Measurements from ENCODE around the gene RGMB.

The RGMB gene

DNA sequence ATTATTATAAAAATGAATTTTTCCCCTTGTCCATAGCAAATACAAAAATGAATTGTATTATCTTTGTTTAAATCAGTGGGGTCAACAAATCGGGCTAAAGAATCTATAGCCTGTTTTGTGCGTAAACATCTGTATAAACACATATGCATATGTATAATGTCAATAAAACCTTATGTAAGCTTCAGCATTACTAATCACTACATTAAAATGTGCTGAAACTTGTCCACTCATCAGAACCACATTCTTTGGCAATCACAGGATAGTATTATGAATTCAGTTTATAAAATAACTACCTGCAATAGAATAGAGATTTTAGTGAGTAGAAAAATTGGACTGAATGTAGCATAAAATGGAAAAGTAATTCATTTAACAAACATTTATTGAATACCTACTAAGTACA, 30.6 kb downstream of the RGMB start:
- TF ChIP-seq, protein P1, sequence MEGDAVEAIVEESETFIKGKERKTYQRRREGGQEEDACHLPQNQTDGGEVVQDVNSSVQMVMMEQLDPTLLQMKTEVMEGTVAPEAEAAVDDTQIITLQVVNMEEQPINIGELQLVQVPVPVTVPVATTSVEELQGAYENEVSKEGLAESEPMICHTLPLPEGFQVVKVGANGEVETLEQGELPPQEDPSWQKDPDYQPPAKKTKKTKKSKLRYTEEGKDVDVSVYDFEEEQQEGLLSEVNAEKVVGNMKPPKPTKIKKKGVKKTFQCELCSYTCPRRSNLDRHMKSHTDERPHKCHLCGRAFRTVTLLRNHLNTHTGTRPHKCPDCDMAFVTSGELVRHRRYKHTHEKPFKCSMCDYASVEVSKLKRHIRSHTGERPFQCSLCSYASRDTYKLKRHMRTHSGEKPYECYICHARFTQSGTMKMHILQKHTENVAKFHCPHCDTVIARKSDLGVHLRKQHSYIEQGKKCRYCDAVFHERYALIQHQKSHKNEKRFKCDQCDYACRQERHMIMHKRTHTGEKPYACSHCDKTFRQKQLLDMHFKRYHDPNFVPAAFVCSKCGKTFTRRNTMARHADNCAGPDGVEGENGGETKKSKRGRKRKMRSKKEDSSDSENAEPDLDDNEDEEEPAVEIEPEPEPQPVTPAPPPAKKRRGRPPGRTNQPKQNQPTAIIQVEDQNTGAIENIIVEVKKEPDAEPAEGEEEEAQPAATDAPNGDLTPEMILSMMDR (IDR thresholded peaks at IDR 0.05), result no peak

DNA sequence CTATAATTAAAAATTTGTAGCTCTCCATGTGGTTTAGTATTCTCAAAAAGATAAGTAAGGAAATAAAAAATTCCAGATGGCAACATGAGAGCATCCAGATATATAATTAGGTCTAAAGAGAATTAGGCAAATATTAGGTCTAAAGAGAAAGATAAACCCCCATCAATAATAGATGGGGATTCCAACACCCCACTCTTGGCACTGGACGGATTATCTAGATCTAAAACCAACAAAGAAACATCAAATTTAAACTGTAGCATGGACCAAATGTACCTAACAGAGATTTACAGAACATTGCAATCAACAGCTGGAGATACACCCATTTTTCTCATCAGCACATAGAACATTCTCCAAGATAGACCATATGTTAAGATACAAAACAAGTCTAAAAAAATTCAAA, 31.6 kb downstream of the RGMB start:
- TF ChIP-seq, protein P1 (IDR thresholded peaks at IDR 0.05), result no peak

DNA sequence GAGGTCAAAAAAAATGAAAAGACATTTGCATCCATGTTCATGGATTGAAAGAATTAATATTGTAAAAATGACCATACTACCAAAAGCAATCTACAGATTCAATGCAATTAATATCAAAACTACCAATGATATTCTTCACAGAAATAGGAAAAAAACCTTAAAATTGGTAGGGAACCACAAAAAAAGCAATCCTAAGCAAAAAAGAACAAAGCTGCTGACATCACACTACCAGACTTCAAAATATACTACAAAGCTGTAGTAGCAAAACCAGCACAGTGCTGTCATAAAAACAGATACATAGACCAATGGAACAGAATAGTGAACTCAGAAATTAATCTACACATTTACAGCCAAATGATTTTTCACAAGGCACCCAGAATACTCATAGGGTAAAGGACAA, 34.3 kb downstream of the RGMB start:
- TF ChIP-seq, protein P1 (IDR thresholded peaks at IDR 0.05), result no peak

DNA sequence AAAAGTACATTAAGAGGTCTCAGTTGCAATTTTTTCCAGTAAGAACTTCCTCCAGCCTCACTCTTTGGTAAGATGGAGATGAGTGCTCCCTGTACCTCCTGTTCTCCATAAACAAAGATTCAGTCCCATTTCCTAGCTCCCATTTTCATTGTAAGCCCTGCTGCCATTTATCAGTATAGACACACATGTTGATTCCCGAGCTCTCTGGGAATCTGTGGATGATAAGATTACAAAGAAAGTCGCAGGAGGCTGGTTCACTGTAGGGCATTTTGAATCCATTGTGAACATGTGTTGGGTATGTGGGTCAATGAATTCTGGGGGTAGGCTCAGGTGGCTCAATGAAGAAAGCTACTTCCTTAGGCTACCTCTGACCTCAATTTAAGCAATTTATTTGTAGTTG, 36.7 kb downstream of the RGMB start:
- TF ChIP-seq, protein P1 (IDR thresholded peaks at IDR 0.05), result no peak

DNA sequence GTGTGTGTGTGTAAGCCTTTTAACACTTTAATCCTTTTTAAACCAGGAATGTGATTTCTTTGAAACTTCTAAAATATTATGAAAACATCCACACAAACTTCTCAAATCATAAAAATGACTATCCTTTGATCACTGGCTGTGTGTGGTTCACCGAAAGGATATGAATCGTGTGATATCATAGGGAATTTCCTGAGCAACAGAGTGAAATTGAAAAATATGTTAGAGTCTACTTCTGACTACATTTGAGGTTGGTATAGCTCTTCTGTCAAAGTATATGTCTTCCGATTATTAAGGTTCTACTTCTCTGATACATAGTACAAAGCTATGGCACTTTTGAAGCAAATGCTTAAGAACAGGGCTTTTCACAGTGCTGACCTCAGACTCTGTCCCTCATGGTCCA, 40.3 kb downstream of the RGMB start:
- TF ChIP-seq, protein P1 (IDR thresholded peaks at IDR 0.05), result no peak

DNA sequence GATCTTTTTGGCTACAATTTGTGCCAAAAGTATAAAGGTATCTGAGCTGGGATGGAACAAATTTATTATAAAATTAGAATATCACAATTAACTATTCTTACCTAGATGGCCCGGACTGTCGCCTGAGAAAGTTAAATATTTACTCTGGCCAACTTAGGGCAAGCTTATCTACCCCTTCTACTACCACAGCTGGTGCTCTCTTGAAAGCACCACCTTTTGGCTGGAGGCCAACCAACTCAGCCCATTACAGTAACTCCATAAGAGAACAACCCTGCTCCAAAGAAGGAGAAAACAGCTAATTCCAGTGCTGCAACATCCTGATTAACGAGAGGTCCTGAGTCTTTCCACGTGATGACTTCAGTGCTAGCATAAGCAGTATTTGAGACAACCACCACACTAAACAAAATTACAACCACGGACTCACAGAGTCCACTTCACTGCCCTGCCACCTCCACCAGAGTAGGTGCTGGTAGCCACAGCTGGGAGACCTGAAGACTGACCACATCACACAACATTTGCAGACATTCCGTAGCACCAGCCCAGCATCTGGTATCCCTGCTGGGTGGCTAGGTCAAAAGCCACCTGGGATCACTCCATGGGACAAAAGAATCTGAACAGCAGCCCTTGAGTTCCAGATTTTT, 43.2 kb downstream of the RGMB start:
- TF ChIP-seq, protein P1 (IDR thresholded peaks at IDR 0.05), result no peak

DNA sequence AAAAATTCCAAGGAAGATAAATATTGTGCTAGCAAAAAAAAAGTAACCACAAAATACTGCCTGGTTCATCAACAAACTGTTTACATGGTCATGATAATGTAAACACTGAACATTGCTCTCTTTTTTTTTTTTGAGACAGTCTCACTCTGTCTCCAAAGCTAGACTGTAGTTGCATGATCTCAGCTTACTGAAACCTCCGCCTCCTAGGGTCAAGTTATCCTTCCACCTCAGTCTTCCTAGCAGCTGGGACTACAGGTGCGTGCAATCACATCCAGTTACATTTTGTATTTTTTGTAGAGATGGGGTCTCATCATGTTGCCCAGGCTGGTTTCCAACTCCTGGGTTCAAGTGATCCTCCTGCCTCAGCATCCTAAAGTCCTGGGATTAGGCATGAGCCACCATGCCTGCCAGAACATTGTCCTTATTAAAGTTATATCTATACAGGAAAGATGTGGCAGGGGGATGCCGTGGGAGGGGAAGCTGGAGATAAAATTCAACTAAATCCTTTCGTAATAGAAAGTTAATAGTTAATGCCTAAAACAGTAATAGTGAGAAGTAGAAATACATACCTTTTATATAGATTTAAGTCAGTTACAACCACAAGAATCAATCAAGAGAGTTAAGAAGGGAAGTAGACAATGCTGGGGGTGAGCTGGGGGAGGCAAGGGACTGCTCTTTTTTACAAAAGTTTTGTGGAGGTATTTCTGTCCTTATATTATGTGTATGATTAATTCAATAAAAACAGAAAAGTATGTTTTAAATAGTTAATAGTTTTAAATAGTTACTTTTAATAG, 52.3 kb downstream of the RGMB start:
- TF ChIP-seq, protein P1 (IDR thresholded peaks at IDR 0.05), result no peak
